ENCODE data around the gene LDLR. TPM values are rescaled to one million over a fixed set of nuclear protein-coding genes. Genes with fewer than 3 reads are reported as not detected.

LDLR gene
- total RNA-seq, 1 donor from 2014 or later = 8.2 TPM

DNA sequence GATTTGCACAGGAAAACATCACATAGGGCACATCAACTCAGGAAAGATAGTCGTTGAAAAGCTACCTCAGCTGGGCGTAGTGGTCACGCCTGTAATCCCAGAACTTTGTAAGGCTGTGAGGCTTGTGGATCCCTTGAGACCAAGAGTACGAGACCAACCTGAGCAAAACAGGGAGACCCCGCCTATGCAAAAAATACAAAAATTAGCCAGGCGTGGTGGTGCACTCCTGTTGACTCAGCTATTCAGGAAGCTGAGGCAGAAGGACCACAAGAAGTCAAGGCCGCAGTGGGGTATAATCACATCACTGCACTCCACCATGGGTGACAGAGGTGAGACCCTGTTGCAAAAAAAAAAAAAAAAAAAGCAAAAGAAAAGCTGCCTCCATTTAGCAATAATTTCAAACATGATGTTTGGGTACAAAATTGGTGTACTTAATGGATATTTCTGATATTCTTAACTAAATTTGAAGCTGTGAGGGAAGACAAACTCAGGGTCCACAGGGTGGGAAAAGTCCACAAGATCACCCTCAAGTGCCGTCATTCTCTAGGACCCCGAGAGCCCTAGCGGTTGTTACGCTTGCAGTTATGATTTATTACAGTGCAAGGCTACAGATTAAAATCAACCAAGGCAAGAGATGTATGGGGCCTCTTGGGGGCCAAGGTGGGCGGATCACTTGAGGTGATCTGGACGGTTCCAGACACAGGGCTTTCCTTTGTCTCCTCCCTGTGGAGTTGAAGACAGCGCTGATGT is 42.5 kb upstream of the LDLR start:
- Histone ChIP-seq H3K4me3 (no peak overlapping the region), H3K27me3 (ENCODE audit: low read depth) (no peaks in the 10 kb centered on the region), H3K27ac (replicated peaks) (no peak overlapping the region), H3K4me1 (no peaks in the 10 kb centered on the region), H3K36me3 (peaks cover 46% of the 10 kb centered on the region), H3K9me3 (replicated peaks) (no peaks in the 10 kb centered on the region)
- DNase-seq = no peak
- intact Hi-C loops (cut with micrococcal nuclease) = no loop called here
- TF ChIP-seq, protein P1, sequence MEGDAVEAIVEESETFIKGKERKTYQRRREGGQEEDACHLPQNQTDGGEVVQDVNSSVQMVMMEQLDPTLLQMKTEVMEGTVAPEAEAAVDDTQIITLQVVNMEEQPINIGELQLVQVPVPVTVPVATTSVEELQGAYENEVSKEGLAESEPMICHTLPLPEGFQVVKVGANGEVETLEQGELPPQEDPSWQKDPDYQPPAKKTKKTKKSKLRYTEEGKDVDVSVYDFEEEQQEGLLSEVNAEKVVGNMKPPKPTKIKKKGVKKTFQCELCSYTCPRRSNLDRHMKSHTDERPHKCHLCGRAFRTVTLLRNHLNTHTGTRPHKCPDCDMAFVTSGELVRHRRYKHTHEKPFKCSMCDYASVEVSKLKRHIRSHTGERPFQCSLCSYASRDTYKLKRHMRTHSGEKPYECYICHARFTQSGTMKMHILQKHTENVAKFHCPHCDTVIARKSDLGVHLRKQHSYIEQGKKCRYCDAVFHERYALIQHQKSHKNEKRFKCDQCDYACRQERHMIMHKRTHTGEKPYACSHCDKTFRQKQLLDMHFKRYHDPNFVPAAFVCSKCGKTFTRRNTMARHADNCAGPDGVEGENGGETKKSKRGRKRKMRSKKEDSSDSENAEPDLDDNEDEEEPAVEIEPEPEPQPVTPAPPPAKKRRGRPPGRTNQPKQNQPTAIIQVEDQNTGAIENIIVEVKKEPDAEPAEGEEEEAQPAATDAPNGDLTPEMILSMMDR (IDR thresholded peaks at IDR 0.05; ENCODE audit: borderline replicate concordance) = no peak

DNA sequence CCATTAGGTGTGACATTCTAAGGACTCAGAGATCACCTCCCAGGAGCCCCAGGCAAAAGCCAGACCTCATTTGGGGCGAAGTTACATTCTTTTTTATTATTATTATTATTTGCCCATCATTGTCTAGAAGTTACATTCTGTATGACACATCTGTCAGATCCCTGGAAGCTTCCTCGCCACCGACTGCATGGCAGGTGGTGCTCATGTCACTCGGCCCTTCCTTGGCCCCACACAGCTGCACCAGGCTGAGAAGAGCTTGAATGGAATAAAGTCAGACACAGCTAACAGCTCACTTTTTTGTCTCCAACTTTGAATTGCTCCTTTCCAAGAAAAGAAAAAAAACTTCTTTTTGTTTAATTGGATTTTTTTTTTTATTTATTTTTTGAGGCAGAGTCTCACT is 41.4 kb upstream of the LDLR start:
- intact Hi-C loops (cut with micrococcal nuclease) = no loop called here
- Histone ChIP-seq H3K4me3 (no peak overlapping the region), H3K9me3 (replicated peaks) (no peaks in the 10 kb centered on the region), H3K27ac (replicated peaks) (no peak overlapping the region), H3K36me3 (peaks cover 42% of the 10 kb centered on the region), H3K27me3 (ENCODE audit: low read depth) (no peaks in the 10 kb centered on the region), H3K4me1 (no peaks in the 10 kb centered on the region)
- no peak for DNase-seq
- TF ChIP-seq, protein P1 (IDR thresholded peaks at IDR 0.05; ENCODE audit: borderline replicate concordance) = no peak

DNA sequence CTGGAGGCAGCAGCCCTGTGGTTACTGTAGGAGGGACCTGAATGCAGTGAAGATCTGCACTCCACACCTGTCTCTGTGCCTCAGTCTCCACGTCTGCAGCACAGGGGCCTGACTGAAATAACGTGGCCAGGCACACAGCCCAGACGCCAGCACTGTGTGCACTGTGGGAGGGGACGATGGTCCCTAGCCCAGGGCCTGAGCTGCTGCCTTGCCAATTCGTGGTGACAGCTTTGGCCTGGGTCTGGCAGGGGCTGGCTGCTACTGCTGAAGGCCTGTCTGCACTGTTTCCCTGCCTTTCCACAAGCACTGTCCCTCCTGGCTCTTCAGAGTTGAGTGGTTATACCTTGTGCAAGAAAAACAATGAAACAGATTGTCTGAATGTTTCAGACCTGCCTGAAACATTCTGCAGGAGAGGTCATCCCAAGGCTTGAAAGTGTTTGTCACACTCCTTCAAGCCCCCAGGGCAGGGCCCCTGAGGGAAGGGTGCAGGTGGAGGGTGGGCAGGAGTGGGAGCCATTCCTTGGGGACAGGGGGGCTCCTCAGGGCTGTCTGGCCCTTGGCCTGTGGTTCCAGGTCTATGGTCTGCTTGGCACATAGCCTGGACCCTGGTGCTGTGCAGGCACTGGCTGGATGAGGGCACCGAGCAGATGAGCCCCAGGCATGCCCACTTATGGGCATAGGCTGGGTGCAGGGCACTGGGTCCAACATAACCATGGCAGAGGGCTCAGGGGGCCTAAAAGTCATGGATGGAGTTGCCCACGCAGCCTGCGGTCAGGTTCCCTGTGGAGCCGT is 38.7 kb upstream of the LDLR start:
- DNase-seq = no peak
- Histone ChIP-seq H3K4me1 (peaks cover 4% of the 10 kb centered on the region), H3K36me3 (peaks cover 34% of the 10 kb centered on the region), H3K4me3 (no peak overlapping the region), H3K27me3 (ENCODE audit: low read depth) (no peaks in the 10 kb centered on the region), H3K27ac (replicated peaks) (no peak overlapping the region), H3K9me3 (replicated peaks) (no peaks in the 10 kb centered on the region)
- intact Hi-C loops (cut with micrococcal nuclease) = no loop called here
- TF ChIP-seq, protein P1 (IDR thresholded peaks at IDR 0.05; ENCODE audit: borderline replicate concordance) = no peak

DNA sequence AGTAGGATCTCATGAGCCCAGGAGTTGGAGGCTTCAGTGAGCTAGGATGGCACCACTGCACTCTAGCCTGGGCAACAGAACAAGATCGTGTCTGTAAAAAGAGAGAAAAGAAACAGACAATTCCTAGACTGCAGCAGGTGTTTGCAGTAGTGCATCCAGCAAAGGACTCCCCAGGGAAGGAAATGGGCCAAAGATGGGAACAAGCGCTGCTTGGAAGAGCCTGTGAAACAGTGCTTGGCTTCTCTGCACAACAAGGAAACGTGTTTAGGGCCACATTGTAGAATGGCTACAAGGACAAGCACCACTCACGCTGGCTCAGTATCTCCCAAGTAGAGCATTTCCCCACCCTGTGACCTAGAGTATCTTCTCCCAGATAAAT is 35.5 kb upstream of the LDLR start:
- no peak for DNase-seq
- peaks cover 52% of the 10 kb centered on the region for H3K36me3 ChIP-seq
- peaks cover 4% of the 10 kb centered on the region for H3K4me1 ChIP-seq
- no peak overlapping the region for H3K27ac ChIP-seq (replicated peaks)
- TF ChIP-seq, protein P1 (IDR thresholded peaks at IDR 0.05; ENCODE audit: borderline replicate concordance) = no peak
- intact Hi-C loops (cut with micrococcal nuclease) = no loop called here
- H3K9me3 ChIP-seq (replicated peaks) = no peaks in the 10 kb centered on the region
- H3K27me3 ChIP-seq (ENCODE audit: low read depth) = no peaks in the 10 kb centered on the region
- no peak overlapping the region for H3K4me3 ChIP-seq

DNA sequence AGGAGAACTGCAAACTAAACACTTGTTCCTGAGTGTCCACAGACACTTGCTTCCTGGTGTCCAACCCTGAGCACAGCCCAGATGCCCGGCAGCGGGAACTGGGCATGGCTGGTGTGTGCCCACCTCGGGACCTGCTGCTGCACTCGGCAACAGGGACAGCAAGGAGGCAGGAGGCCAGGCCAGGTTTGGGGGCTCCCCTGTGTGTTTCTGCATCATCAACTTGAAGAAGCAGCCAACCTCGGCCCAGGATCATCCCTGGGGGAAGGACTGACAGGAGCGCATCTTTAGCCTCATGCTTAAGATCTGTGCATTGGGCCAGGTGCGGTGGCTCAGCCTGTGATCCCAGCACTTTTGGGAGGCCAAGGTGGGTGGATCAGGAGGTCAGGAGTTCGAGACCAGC is 35.1 kb upstream of the LDLR start:
- intact Hi-C loops (cut with micrococcal nuclease) = no loop called here
- no peak for DNase-seq
- H3K27ac ChIP-seq (replicated peaks) = no peak overlapping the region
- H3K9me3 ChIP-seq (replicated peaks) = no peaks in the 10 kb centered on the region
- H3K36me3 ChIP-seq = peaks cover 51% of the 10 kb centered on the region
- H3K27me3 ChIP-seq (ENCODE audit: low read depth) = no peaks in the 10 kb centered on the region
- no peak overlapping the region for H3K4me3 ChIP-seq
- peaks cover 4% of the 10 kb centered on the region for H3K4me1 ChIP-seq
- TF ChIP-seq, protein P1 (IDR thresholded peaks at IDR 0.05; ENCODE audit: borderline replicate concordance) = no peak

Measured in left ventricle myocardium inferior (tissue), 1 donor.